IMR-90 (cell line): Measurements from ENCODE around the gene ALCAM. TPM values are rescaled to one million over a fixed set of nuclear protein-coding genes. Genes with fewer than 3 reads are reported as not detected.

Experiments used
- ATAC-seq: fragments of 200-7000 bp; cut with Tn5 transposase; 2 replicates; pipeline ENCODE4 v1.9.1; 2020; ENCODE audit warnings: low read depth, mild to moderate bottlenecking, moderate library complexity
- BruUV-seq: library from RNA; stranded (reverse); fragments of 400-500 nt; replicated peaks from 2 replicates; lab custom pipeline; 2021; lab: Mats Ljungman, UMichigan
- CTCF ChIA-PET: fragments of 300-600 bp; formaldehyde crosslinking; extraction: SDS; loops from one replicate; lab custom pipeline; 2021; ENCODE audit warnings: antibody characterized with exemption; lab: Yijun Ruan, JAX
- POLR2A ChIA-PET: fragments of 300-600 bp; sonication (Branson Sonifier 250); formaldehyde crosslinking; loops from one replicate; lab custom pipeline; 2022; ENCODE audit warnings: antibody characterized with exemption; ENCODE audit not compliant: unreplicated experiment; lab: Charles Lee
- DNase-seq: peaks from one replicate; pipeline ENCODE4 v3.0.0; 2013
- H2AFZ ChIP-seq: replicated peaks from 2 replicates; pipeline ENCODE3; 2013; ENCODE audit warnings: low read length, mild to moderate bottlenecking; ENCODE audit not compliant: poor library complexity
- H2AK5ac ChIP-seq: 2 replicates; pipeline ENCODE4 v1.6.1; 2013; ENCODE audit warnings: low read depth, low read length, inconsistent platforms
- H2AK9ac ChIP-seq: replicated peaks from 2 replicates; pipeline ENCODE3; 2013; ENCODE audit warnings: mild to moderate bottlenecking, low read depth, low read length, moderate library complexity; ENCODE audit not compliant: poor library complexity
- H2BK120ac ChIP-seq: 2 replicates; pipeline ENCODE4 v1.6.1; 2013; ENCODE audit warnings: low read depth, low read length, inconsistent platforms
- H2BK15ac ChIP-seq: 3 replicates; pipeline ENCODE4 v1.6.1; 2013; ENCODE audit warnings: low read depth, low read length, inconsistent platforms
- H2BK20ac ChIP-seq: 2 replicates; pipeline ENCODE4 v1.6.1; 2013; ENCODE audit warnings: low read depth, mild to moderate bottlenecking, inconsistent platforms, low read length, moderate library complexity
- H2BK5ac ChIP-seq: 2 replicates; pipeline ENCODE4 v1.6.1; 2013; ENCODE audit warnings: mild to moderate bottlenecking, low read depth, low read length, inconsistent platforms; ENCODE audit not compliant: poor library complexity, severe bottlenecking
- H3K14ac ChIP-seq: replicated peaks from 2 replicates; pipeline ENCODE4 v1.6.1; 2013; ENCODE audit warnings: low read depth, low read length, inconsistent platforms
- H3K18ac ChIP-seq: 2 replicates; pipeline ENCODE4 v1.6.1; 2013; ENCODE audit warnings: low read depth, low read length, control low read depth
- H3K23ac ChIP-seq: 2 replicates; pipeline ENCODE4 v1.6.1; 2013; ENCODE audit warnings: low read depth, low read length, inconsistent platforms
- H3K27ac ChIP-seq: 2 replicates; pipeline ENCODE4 v1.5.1; 2013; ENCODE audit warnings: mild to moderate bottlenecking, control low read depth, low read length; ENCODE audit not compliant: insufficient read depth
- H3K27me3 ChIP-seq: 2 replicates; pipeline ENCODE4 v1.6.1; 2013; ENCODE audit warnings: low read length; ENCODE audit not compliant: control insufficient read depth, insufficient read depth
- H3K36me3 ChIP-seq: 2 replicates; pipeline ENCODE4 v1.6.1; 2013; ENCODE audit warnings: low read length, mixed read lengths; ENCODE audit not compliant: control insufficient read depth, insufficient read depth
- H3K4ac ChIP-seq: 2 replicates; pipeline ENCODE4 v1.6.1; 2013; ENCODE audit warnings: low read depth, low read length, inconsistent platforms
- H3K4me1 ChIP-seq: 2 replicates; pipeline ENCODE4 v1.6.1; 2013; ENCODE audit warnings: low read length, mixed read lengths; ENCODE audit not compliant: control insufficient read depth, insufficient read depth
- H3K4me2 ChIP-seq: 2 replicates; pipeline ENCODE4 v1.6.1; 2013; ENCODE audit warnings: low read depth, mild to moderate bottlenecking, control low read depth, low read length, moderate library complexity
- H3K4me3 ChIP-seq: 2 replicates; pipeline ENCODE4 v1.5.1; 2013; ENCODE audit warnings: low read depth, mild to moderate bottlenecking, control low read depth, low read length, moderate library complexity; ENCODE audit not compliant: insufficient read depth
- H3K56ac ChIP-seq: 2 replicates; pipeline ENCODE4 v1.6.1; 2013; ENCODE audit warnings: low read length, inconsistent platforms; ENCODE audit not compliant: insufficient read depth; ENCODE audit errors: extremely low read depth
- H3K79me1 ChIP-seq, 2 experiments: 2 replicates each; pipeline ENCODE4 v1.6.1; 2013; ENCODE audit warnings: low read length in 2 of 2, inconsistent platforms in 1 of 2, low read depth in 1 of 2
- H3K9ac ChIP-seq: 2 replicates; pipeline ENCODE4 v1.6.1; 2013; ENCODE audit warnings: low read depth, low read length, control low read depth
- H3K9me1 ChIP-seq: 2 replicates; pipeline ENCODE4 v1.6.1; 2013; ENCODE audit warnings: low read length, inconsistent platforms; ENCODE audit not compliant: insufficient read depth
- H3K9me3 ChIP-seq: 2 replicates; pipeline ENCODE4 v1.6.1; 2013; ENCODE audit warnings: low read length; ENCODE audit not compliant: control insufficient read depth, insufficient read depth
- H4K20me1 ChIP-seq: 2 replicates; pipeline ENCODE4 v1.6.1; 2013; ENCODE audit warnings: low read length, inconsistent platforms; ENCODE audit not compliant: insufficient read depth
- H4K5ac ChIP-seq: 2 replicates; pipeline ENCODE4 v1.6.1; 2013; ENCODE audit warnings: mild to moderate bottlenecking, low read depth, low read length, control low read depth
- H4K8ac ChIP-seq, 2 experiments: 2 replicates each; pipeline ENCODE4 v1.6.1; 2013; ENCODE audit warnings: low read depth in 2 of 2, low read length in 2 of 2, control low read depth in 1 of 2, inconsistent platforms in 1 of 2
- H4K91ac ChIP-seq: 2 replicates; pipeline ENCODE4 v1.6.1; 2013; ENCODE audit warnings: low read depth, low read length, inconsistent platforms; ENCODE audit not compliant: insufficient read depth
- FOS ChIP-seq: fragments of 150-350 bp; IDR thresholded peaks from 2 replicates; pipeline ENCODE4 v1.6.1; 2016; ENCODE audit warnings: low read depth, low read length
- MAFK ChIP-seq: IDR thresholded peaks from 2 replicates; pipeline ENCODE4 v1.6.1; 2012; ENCODE audit warnings: low read depth, low read length, improper control_type of control experiment
- RCOR1 ChIP-seq: IDR thresholded peaks from 2 replicates; pipeline ENCODE4 v1.6.1; 2012; ENCODE audit warnings: mild to moderate bottlenecking, low read length, improper control_type of control experiment; ENCODE audit not compliant: insufficient replicate concordance
- WGBS, 2 experiments: methylation state at CpG; one replicate each; pipeline versions ENCODE4 v1.1.5 to v1.1.7; 2013; ENCODE audit warnings: missing lambda C conversion rate in 2 of 2; ENCODE audit not compliant: insufficient read length in 1 of 2; ENCODE audit errors: extremely low coverage in 2 of 2; 5-methylcytosine and 5-hydroxymethylcytosine counted together
- dilution Hi-C: fragments of 300-500 bp; cut with HindIII; formaldehyde crosslinking; loops from one replicate; pipeline ENCODE4 v1.14.3; 2018; ENCODE audit warnings: low sequenced_read_pairs; ENCODE audit not compliant: unreplicated experiment
- in situ Hi-C: fragments of 300-500 bp; cut with MboI; formaldehyde crosslinking; loops from 3 replicates; pipeline ENCODE4 v1.14.3; 2019; ENCODE audit warnings: low sequenced_read_pairs, inconsistent platforms, mixed read lengths
- intact Hi-C: fragments of 100-400 bp; cut with micrococcal nuclease; formaldehyde crosslinking; loops from 2 replicates; pipeline ENCODE4 v1.10.0; 2022
- polyA plus RNA-seq, 3 experiments: library from polyadenylated mRNA; depleted of rRNA; stranded (reverse); fragments of >200 nt; gene quantifications; 2 replicates each; pipeline ENCODE4 v1.2.3, GENCODE V29; 2012; ENCODE audit warnings: low replicate concordance in 1 of 3
- total RNA-seq: library from RNA; depleted of rRNA; stranded (reverse); fragments of >200 nt; gene quantifications from 2 replicates; pipeline ENCODE4 v1.2.3, GENCODE V29; 2012
- TF ChIP-seq, protein P1 (sequence below): fragments of 150-350 bp; IDR thresholded peaks from 2 replicates; pipeline ENCODE4 v1.6.1; 2017; ENCODE audit warnings: mild to moderate bottlenecking, antibody characterized with exemption, low read length, low read depth

Gene ALCAM
- total and polyA plus RNA-seq, 2 of the 4 experiments (the other 2 are of a cell fraction), result 117 to 423 TPM

GRCh38 chr3:105526360-105527111 lies 159.8 kb downstream of the ALCAM start:
- CTCF ChIA-PET, result interaction anchor here (0.5 to 1.5 kb wide), 6 partner anchors 9 to 965 kb away, joined by 3 to 4 read pairs (median 4); no protein-coding TSS in a partner anchor
- no peak overlapping the region for H2BK20ac ChIP-seq
- H4K91ac ChIP-seq, result no peak overlapping the region
- H2BK15ac ChIP-seq, result no peak overlapping the region
- no peak overlapping the region for H2BK120ac ChIP-seq
- no peak overlapping the region for H3K18ac ChIP-seq
- no peak overlapping the region for H4K5ac ChIP-seq
- no peak overlapping the region for H3K23ac ChIP-seq
- H4K20me1 ChIP-seq, result no peaks in the 10 kb centered on the region
- H3K27me3 ChIP-seq, result no peaks in the 10 kb centered on the region
- ATAC-seq, result peak; percentile 46; the same call in 1 of the 2 replicates
- DNase-seq, result peak; percentile 60
- TF ChIP-seq MAFK (no peak), FOS (no peak), RCOR1 (no peak)
- TF ChIP-seq, protein P1, sequence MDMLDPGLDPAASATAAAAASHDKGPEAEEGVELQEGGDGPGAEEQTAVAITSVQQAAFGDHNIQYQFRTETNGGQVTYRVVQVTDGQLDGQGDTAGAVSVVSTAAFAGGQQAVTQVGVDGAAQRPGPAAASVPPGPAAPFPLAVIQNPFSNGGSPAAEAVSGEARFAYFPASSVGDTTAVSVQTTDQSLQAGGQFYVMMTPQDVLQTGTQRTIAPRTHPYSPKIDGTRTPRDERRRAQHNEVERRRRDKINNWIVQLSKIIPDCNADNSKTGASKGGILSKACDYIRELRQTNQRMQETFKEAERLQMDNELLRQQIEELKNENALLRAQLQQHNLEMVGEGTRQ, result no peak
- H3K36me3 ChIP-seq, result peaks cover 2% of the 10 kb centered on the region; the same call in 1 of the 2 replicates
- no peak overlapping the region for H3K9ac ChIP-seq
- POLR2A ChIA-PET, result interaction anchor here (0.6 kb wide), 1 partner anchor 879 kb away, joined by 4 read pairs; no protein-coding TSS in a partner anchor
- H3K27ac ChIP-seq, result no peak overlapping the region
- H3K4me3 ChIP-seq, result no peak overlapping the region
- no peak overlapping the region for H3K56ac ChIP-seq
- H2BK5ac ChIP-seq, result no peak overlapping the region
- peaks cover 9% of the 10 kb centered on the region for H3K9me1 ChIP-seq
- WGBS, 2 experiments, result no CpG with 5 or more reads among the region's 4 CpGs
- no peak overlapping the region for H2AFZ ChIP-seq
- H2AK9ac ChIP-seq, result no peak overlapping the region
- intact Hi-C loops, result no loop called here
- no peak overlapping the region for H2AK5ac ChIP-seq
- BruUV-seq, result no TSS peak
- peaks cover 18 to 44% of the 10 kb centered on the region in 2 experiments for H3K79me1 ChIP-seq
- dilution Hi-C loops, result no loop called here
- H4K8ac ChIP-seq, result no peak overlapping the region
- H3K14ac ChIP-seq, result 0 out of 2 replicates have a peak overlapping the region, but pooled peaks have one; percentile 3
- peak overlapping the region; percentile 8; the same call in 1 of the 2 replicates for H3K4ac ChIP-seq
- H3K4me2 ChIP-seq, result no peak overlapping the region
- no peaks in the 10 kb centered on the region for H3K9me3 ChIP-seq
- H3K4me1 ChIP-seq, result peaks cover 3% of the 10 kb centered on the region; the same call in 1 of the 2 replicates
- in situ Hi-C loops, result loop anchor here (25.0 kb wide), 1 partner anchor 914 kb away; no protein-coding TSS in a partner anchor
